ENCODE data around the gene ABHD11.
"Not testable (repeated sequence)": the region's sequence is repeated elsewhere in the genome, so short reads cannot be mapped to it uniquely, and the experiment has no call there.

Gene ABHD11, protein sequence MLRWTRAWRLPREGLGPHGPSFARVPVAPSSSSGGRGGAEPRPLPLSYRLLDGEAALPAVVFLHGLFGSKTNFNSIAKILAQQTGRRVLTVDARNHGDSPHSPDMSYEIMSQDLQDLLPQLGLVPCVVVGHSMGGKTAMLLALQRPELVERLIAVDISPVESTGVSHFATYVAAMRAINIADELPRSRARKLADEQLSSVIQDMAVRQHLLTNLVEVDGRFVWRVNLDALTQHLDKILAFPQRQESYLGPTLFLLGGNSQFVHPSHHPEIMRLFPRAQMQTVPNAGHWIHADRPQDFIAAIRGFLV

DNA sequence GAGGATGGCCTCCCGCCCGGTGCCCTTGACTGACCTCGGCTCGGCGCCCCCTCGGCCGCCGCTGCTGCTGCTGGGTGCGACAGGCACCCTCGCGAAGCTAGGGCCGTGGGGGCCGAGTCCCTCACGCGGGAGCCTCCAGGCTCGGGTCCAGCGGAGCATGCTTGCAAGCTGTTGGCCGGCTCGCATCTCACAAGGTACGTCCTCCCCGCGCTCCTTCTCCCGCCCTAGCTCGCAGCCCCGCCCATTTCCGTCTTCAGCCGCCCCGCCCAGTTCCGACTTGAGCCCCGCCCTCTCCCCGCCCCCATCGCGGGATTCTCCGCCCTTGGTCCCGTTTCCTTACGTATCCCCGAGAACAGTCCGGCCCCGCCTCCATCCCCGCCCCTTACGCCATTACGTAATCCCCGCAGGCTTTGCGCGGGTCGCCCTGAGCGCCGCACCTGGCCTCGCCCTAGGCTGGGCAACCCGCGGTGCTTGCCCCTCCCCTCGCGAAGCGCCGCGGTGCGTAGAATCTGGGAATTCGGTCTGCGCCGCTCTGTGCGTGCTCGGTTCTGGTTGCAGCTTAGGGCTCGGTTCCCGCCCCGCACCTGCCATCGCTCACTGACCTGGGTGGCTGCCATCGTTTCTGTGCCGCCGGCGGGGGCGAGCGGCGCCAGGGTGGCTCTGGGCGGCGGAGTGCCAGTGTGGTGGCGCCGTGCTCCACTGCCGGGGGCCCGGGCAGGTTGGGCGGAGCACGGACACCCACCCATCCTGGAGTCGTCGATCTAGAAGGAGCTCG is at the start of gene ABHD11:
Gene ABHD11, minus strand, starts transcription at position 191 of the 775 bp plus-strand sequence. Its CDS starts 32 bp downstream, at position 159.
- peak; percentile 98 for DNase-seq

DNA sequence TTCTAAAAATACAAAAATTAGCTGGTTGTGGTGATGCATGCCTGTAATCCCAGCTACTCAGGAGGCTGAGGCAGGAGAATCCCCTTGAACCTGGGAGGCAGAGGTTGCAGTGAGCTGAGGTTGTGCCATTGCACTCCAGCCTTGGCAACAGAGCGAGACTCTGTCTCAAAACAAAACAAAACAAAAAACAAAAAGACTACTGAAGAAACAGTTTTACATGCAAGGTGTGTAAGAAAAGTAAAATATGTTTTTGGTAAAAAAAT is 49.1 kb upstream of the ABHD11 start:
- not testable (repeated sequence) for DNase-seq

DNA sequence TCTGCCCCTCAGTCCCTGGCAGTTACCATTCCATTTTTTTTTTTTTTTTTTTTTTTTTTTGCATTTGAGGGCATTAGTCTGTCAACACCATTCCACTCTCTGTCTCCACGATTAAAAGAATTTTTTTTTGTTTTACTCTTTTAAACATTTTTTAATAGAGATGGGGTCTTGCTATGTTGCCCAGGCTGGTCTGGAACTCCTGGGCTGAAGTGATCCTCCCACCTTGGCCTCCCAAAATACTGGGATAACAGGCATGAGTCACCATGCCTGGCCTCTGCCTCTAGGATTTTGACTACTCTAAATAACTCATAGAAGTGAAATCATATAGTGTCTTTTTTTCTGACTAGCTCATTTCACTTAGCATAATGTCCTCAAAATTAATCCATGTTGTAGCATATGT is 48.0 kb upstream of the ABHD11 start:
- no peak for DNase-seq

DNA sequence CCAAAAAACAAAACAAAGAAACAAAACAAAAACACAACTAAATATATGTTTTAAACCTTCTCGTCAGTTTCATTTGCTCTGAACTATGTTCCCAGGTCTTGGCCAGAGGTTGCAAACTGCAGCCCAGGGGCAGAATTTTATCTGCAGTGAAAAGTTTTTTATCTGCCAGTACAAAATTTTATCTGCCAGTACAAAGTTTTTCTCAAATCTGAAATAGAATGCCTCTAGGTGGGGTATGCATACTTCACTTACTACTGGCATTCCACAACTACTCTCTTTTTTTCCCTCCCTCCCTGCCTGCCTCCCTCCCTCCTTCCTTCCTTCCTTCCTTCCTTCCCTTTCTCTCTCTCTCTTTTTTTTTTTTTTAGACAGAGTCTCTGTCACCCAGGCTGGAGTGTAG is 40.9 kb upstream of the ABHD11 start:
- DNase-seq, result no peak

DNA sequence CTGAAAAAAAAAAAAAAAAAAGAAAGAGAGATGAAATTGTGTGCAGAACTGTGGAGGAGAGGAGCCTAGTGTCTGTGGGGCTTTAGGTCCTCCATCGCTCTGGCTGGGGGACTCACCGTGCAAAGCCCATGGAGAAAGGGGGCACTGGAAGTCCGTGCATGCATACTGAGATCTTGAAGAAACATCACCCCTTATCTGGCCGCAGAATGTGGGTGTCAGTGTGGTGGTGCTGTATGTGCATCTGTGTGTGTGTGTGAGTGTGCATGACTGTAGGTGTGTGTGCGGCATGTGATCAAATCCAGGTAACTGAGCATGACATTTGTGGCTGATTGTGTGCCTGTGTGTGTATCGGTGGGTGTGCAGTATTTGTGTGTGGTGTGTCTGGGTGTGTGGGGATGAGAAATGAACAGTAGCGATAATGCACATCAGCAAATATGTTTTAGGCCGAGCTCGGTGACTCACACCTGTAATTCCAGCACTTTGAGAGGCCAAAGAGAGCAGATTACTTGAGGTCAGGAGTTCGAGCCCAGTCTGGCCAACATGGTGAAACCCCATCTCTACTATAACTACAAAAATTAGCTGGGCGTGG is 40.3 kb upstream of the ABHD11 start:
- DNase-seq, result no peak

DNA sequence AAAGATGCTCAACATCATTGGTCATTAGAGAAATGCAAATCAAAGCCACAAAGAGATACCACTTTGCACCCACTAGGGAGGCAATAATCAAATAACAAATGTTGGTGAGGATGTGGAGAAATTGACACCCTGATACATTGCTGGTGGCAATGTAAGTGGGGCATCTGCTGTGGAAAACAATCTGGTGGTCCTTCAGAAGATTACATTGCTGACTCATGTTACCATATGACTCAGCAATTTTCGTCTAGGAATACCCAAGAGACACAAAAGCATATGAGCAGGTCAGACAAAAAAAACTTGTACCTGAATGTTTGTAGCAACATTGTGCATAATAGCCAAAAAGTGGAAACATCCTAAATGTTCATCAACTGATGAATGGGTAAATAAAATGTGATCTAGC is 36.3 kb upstream of the ABHD11 start:
- DNase-seq, result no peak

DNA sequence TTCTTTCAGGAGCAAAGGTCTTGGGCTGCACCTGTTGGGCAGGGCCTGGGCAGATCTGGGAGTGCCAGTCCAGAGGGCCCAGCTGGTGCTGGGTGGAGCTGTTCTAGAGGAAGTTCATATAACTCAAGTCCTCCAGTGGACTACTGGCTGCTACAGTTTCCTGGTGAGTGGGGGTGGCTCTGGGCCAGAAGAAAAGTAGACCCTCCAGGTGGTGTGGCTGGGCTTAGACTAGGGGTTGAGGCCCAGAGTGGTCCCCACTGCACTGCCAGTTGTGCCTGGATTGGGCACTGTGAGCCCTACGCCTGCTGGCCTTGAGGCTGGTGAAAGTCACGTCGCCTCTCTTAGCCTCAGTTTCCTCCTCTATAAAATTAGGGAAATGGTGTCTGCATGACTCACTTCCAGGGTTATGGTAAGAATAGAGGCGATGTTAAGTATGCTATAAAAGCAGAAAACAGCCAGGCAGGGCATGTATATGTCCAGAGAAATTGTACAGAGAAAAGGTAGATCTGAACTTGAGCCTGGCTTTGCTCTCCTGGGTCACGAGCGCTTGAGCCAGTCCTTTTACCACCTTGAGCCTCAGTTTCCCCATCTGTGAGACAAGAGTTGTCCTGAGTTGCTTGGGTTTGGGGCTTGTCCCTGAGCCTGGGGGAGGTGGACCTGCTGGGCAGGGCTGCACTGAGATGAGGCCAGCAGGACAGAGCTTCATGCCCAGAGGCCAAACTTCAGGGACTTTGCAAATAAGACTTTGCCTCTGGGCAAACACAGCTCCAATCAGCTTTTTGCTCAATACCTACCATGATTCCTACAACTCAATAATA is 35.3 kb upstream of the ABHD11 start:
- no peak for DNase-seq

DNA sequence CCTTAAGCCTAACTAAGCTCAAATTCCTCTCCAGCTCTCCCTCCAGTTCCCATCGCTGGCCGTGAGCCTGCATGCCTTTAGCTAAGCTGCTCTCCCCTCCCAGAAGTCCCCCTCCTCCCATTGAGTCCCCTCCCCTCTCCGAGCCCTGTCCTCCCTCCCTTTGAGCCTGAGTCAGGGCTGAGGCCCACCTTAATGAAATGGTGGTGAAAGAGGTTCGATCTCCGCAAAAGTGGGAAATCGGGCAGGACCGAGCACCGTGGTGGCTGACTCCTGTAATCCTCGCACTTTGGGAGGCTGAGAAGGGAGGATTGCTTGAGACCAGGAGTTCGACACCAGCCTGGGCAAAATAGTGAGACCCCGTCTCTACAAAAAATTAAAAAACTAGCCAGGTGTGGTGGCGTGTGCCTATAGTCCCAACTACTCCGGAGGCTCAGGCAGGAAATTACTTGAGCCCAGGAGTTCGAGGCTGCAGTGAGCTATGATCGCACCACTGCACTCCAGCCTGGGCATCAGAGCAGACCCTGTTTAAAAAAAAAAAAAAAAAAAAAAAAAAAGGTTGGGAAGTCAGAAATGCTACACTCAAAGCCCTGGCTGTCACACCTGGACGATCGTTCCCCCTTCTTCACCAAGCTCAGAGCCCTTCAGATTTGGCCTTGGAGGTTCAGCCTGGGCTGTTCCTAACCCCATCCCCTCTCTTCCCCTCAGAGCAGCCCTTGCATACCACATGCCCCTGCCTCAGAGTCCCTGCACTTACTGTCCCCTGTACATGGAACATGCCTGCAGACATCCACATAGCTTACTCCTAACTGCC is 32.5 kb upstream of the ABHD11 start:
- DNase-seq, result no peak

DNA sequence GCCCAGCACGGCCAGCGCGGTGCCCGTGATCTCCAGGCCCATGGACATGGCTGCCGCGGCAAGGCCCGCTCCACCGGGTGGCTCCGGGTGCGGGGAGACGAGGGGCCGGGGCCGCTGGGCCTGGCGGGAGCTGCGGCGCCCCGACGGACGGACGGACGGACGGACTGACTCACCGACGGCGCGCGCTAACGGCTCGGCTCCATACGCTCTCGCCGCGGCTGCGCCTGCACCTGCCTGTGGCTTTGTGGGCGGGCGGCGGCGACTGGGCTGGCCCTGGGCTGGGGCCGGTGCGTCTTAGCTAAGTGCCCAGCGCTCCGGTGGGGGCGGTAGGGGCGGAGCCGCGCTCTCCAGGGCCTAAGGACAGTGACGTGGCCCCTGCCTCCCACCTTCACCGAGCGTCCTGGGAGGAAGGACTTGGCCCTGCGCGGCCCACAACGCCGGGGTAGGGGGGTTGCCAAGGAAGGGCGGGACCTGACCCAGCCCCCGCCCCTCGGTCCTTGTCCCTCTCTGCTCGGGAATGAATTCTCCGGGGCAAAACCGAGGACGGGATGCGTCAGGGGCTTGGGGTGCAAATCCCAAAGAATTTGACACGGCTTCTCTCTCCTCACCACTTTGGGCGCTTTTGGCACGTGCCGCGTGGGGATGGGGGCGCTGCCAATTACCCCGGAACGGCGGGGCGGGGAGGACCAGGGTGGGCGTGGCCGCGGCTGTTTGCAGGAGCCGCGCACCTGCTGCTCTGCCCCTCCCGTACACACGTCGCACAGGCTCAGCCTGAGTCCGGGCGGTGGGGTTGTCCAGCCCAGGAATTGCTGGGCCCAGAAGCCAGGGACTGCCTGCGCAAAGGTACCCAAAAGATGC is 31.6 kb upstream of the ABHD11 start, which contains the start of gene CLDN3:
Gene CLDN3, minus strand, starts transcription at position 269 of the 858 bp plus-strand sequence. Its CDS starts 221 bp downstream, at position 48.
- DNase-seq, result peak; percentile 21

DNA sequence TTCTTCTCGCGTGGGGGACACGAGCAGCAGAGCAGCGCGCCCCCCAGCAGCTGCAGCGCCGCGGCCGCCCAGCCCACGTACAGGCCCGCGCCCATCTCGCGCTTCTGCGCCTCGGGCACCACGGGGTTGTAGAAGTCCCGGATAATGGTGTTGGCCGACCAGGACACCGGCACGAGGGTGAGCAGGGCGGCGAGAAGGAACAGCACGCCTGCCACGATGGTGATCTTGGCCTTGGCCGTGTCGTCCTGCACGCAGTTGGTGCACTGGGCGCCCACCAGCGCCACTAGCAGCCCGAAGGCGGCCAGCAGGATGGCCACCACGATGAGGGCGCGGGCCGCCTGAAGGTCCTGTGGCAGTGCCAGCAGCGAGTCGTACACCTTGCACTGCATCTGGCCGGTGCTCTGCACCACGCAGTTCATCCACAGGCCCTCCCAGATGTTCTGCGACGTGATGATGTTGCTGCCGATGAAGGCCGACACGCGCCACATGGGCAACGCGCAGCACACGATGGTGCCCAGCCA is 30.9 kb upstream of the ABHD11 start:
- no peak for DNase-seq

DNA sequence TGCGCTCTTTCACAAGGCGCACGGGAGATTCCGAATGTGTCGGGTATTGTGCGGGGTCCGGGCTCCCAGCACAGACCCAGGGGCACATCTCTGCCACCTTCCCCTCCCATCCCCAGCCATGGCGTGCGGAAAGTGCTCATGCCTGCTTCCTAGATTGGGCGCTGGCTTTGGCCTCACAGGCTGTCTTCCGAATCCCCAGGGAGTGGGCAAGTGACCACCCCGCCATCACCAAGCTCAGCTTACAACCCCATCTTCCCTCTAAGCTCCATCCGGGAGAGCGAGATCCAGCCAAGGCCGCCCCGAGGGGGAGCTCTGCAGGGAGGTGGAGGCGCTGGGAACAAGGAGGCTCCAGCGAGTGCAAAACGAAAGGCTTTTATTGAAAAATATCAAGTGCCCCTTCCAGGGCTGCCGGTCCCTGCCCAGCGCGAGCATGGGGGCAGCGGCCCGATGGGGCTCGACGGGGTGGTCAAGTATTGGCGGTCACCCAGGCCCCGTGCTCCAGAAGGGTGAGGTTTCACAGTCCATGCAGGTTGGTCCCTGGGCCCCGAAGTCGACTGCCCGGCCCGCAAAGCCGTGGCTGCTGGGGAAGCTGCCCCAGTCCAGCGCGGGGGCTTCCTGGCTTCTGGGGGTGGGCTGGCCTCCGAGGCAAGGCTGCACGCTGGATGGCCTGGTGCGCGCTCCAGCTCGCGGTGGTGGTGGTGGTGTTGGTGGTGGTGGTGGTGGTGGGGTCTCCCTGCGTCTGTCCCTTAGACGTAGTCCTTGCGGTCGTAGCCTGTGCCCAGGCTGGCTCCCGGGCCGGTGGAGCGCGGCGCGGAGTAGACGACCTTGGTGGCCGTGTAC is 30.3 kb upstream of the ABHD11 start:
- DNase-seq, result no peak

DNA sequence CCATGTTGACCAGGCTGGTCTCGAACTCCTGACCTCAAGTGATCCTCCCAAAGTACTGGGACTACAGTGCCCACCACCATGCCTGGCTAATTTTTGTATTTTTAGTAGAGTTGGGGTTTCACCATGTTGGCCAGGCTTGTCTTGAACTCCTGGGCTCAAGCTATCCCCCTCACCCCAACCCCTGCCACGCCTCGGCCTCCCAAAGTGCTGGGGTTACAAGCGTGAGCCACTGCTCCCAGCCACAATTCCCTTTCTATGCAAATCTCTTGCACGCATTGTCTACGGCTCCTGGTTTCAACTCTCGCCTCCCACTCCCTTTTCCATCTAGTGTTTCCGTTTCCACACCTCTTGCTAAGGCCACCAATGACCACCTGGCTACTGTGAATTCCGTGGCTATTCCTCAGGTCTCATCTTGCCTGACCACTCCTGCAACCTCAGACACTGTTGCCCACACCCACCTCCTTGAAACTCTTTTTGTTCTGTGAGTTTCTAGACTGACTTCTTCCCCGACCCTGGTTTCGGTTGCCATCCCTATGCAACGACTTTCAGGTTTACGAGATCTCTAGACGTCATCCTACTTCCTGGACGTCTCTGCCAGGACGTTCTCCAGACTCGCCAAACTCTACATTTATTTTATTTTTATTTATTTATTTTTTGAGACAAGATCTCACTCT is 28.1 kb upstream of the ABHD11 start:
- DNase-seq, result no peak

DNA sequence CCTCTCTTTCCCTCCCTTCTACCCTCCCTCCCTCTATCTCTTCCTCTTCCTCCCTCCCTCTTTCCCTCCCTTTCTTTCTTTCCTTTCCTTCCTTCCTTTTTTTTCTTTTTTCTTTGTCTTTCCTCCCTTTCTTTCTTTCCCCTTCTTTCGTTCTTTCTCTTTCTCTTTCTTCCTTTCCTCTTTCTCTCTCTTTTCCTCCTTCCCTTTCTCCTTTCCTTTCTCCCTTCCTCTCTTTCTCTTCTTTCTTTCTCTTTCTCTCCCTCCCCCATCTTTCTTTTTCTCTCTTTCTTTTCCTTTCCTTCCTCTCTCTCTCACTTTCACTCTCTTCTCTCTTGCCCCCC is 24.0 kb upstream of the ABHD11 start:
- no peak for DNase-seq

DNA sequence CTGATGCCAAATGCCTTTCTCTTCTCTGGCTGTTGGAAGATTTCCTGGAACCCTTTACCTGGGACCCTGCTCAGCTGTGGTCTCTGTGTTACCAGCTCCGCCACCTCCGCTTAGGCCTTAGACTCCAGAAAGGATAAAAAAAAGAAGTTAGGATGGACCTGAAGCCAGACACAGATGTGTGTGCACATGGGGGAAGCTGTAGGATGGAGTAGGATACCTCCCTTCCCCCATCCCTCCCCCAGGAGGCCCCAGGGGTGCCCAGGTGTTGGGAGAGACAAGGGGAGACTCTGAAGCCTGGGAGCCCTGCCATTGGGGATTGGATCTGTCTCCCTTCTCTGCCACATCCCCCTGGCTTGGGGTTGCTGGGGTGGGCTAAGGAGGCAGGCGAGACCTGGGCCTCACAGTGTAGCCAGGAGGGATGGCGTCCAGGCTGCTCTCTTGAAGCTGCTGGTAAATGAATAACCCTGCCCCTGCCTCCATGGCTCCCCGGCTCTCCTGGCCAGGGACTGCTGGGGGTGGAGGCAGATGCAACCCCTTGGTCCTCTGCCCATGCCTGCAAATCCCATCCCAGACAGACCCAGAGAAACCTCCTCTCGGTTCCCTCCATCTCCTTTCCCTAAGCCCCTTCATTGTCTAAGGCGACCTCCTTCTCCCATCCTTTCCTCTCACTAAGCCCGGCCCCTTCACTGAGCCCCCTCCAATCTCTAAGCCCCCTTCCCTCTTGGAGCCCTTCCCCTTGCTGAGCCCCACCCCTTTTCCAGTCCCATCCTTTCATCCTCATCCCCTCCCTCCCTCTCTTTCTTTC is 23.5 kb upstream of the ABHD11 start:
- DNase-seq, result no peak

DNA sequence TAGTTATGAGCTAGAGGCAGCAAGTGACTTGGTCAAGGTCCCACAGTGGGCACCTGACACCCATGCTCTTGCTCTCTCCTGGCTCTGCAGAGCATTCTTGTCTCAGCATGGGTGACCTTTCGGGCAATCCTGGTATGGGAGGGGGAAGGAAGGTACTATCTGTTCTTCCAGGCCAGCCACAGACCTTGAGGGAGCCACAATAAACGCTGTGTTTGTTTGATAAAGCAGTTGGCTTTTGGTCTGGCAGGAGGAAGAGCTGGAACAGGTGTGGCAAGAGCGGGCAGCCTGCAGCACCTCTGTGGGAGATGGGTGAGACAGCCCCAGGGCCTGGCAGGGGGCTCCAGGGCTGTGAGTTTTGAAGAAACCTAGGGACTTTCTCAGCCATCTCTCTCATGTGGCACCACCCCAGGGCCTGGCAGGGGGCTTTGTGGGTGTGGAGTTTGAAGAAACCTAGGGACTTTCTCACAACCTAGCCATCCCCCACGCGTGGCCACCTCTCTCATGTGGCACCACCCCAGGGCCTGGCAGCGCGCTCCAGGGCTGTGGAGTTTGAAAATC is 20.1 kb upstream of the ABHD11 start:
- DNase-seq, result no peak

DNA sequence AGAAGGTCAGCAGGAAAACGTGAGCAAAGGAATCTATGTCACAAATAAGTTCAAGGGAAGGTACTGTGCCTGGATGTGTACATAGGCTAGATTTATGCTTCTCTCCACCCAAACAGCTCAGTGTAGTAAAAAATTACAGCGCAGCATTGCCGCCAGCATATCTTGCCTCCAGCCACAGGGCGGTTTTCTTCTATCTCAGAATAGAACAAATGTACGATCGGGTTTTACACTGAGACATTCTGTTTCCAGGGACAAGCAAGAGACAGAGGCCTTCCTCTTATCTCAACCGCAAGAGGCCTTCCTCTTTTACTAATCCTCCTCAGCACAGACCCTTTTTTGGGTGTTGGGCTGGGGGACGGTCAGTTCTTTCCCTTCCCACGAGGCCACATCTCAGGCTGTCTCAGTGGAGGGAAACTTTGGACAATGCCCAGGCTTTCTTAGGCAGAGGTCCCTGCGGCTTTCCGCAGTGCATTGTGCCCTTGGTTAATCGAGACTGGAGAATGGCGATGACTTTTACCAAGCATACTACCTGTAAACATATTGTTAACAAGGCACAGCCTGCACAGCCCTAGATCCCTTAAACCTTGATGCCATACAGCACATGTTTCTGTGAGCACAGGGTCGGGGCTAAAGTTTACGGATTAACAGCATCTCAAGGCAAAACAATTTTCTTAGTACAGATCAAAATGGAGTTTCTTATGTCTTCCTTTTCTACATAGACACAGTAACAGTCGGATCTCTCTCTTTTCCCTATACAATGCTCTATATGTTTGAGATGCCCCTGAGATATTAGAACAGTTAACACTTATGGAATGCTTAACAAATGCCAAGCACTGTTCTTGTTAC is 11.6 kb upstream of the ABHD11 start:
- DNase-seq, result no peak

DNA sequence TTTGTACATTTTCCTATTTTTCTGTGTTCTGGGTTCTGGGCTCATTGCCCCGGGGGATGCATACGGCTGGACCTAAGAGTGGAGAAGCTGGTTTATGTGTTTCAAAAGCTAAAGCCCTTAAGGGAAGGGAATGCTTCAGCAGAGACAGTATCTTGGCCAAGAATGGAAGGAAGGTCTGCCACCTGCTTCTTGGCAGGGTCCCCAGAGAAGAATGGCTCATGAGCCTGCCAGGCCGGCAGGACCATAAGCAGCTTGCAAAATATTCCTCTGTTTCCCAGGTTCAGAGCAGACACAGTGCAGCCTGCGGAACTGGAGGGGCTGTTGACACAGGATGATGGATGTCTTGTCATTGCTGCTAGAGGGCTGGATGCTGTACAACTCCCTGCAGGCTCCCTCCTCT is 7.8 kb upstream of the ABHD11 start:
- DNase-seq, result no peak
